Measurements from ENCODE around the gene TNFRSF1B.

- TF ChIP-seq POLR2A (IDR thresholded peaks at IDR 0.05) (no peak), CTCF (IDR thresholded peaks at IDR 0.05) (no peak)
These were observed 77.8 kb downstream of the TNFRSF1B start for GRCh38 chr1:12244585-12244984.

Measured in gastroesophageal sphincter (tissue), 3 donors.